ENCODE results near the gene ZNF541.
A peak's percentile ranks its signal among the peaks of the same experiment; 100 is the strongest.

Gene ZNF541

GRCh38 chr19:47573071-47574026 is at the start of gene ZNF541:
Gene ZNF541, minus strand, starts transcription at chr19:47573148. Its CDS starts 17,292 bp downstream, at chr19:47555856.
- in situ Hi-C loops (cut with HindIII; ENCODE audit: low sequenced_read_pairs): no loop called here
- peak within 1 kb of the TSS; percentile 30 for H3K4me3 ChIP-seq (ENCODE audit: low read depth, low read length)

GRCh38 chr19:47619763-47620162 is 46.8 kb upstream of the ZNF541 start:
- no peak for TF ChIP-seq CTCF (IDR thresholded peaks at IDR 0.05; ENCODE audit: low read depth, low read length, missing control alignments)
- no peak overlapping the region for H3K4me3 ChIP-seq (ENCODE audit: low read depth, low read length)
- in situ Hi-C loops (cut with HindIII; ENCODE audit: low sequenced_read_pairs): no loop called here
- no peak for DNase-seq (ENCODE audit: low read depth)

More at GRCh38 chr19:47573071-47574026, at the start of gene ZNF541:
- TF ChIP-seq CTCF (IDR thresholded peaks at IDR 0.05; ENCODE audit: low read depth, low read length, missing control alignments): no peak
- DNase-seq (ENCODE audit: low read depth): no peak

DNA sequence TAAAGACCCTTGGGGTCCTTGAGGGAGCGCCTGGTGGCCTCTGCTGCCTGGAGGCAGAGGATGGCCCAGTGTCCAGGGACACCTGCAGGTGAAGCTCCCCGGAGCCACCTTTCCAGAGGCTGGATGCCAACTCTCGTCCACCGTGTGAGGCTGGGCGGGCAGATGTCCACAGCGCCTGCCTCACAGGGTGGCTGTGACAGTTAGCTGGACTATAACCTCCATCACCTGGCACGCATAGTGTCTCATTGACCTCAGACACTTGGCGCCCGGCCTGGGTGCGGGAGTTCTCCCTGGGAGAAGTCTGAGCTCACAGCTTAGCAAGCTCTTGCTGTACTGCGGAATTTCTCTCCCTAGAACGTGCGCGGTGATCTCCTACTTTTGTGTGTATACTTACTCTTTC is 45.8 kb upstream of the ZNF541 start:
- DNase-seq (ENCODE audit: low read depth): no peak
- H3K4me3 ChIP-seq (ENCODE audit: low read depth, low read length): no peak overlapping the region
- TF ChIP-seq CTCF (IDR thresholded peaks at IDR 0.05; ENCODE audit: low read depth, low read length, missing control alignments): no peak
- in situ Hi-C loops (cut with HindIII; ENCODE audit: low sequenced_read_pairs): no loop called here

DNA sequence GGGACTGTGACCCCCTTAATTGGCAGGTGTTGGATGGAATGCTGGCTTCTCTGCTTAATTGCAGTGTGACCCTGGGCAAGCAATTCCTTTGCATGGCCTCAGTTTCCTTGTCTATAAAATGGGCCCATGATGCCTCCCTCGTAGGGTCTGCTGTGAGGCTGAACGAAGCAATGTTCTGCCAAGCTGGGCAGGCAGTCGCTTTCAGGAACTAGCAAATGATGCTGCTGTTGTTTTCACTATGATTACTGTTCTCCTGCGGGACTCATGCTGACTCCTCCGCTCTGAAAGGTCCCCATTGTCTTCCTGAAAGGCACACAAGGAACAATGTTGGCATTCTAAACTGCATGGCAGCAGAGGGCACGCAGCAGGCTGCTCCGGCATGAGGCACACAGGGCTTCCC is 42.8 kb upstream of the ZNF541 start:
- H3K4me3 ChIP-seq (ENCODE audit: low read depth, low read length): no peak overlapping the region
- no peak for TF ChIP-seq CTCF (IDR thresholded peaks at IDR 0.05; ENCODE audit: low read depth, low read length, missing control alignments)
- no peak for DNase-seq (ENCODE audit: low read depth)
- in situ Hi-C loops (cut with HindIII; ENCODE audit: low sequenced_read_pairs): no loop called here

- in situ Hi-C loops (cut with HindIII; ENCODE audit: low sequenced_read_pairs): no loop called here
- TF ChIP-seq CTCF (IDR thresholded peaks at IDR 0.05; ENCODE audit: low read depth, low read length, missing control alignments): no peak
- DNase-seq (ENCODE audit: low read depth): no peak
- no peak overlapping the region for H3K4me3 ChIP-seq (ENCODE audit: low read depth, low read length)
These were observed 42.3 kb upstream of the ZNF541 start for GRCh38 chr19:47615230-47615629.

DNA sequence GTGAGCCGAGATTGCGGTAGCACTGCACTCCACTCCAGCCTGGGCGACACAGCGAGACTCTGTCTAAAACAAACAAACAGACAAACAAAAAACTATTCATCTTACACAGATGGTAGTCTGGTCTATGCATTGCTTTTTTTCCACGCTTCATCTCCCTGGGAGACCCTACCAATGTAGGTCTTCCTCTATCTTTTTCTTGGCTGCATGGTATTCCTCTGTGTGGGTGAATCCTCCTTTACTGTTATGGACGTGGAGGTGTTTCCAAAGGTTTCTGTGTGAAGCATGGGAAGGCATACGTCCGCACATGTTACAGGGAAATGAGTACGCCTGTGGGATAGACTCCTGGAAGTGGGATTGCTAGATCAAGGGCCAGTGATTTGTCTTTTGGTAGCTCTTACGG is 41.6 kb upstream of the ZNF541 start:
- no peak for TF ChIP-seq CTCF (IDR thresholded peaks at IDR 0.05; ENCODE audit: low read depth, low read length, missing control alignments)
- H3K4me3 ChIP-seq (ENCODE audit: low read depth, low read length): no peak overlapping the region
- in situ Hi-C loops (cut with HindIII; ENCODE audit: low sequenced_read_pairs): loop anchor here (5.0 kb wide), 3 partner anchors 43 to 122 kb away; no protein-coding TSS in a partner anchor
- DNase-seq (ENCODE audit: low read depth): no peak
